HCT116 (cell line): ENCODE results near the gene TNFAIP8L3.

Experiments used
- CTCF ChIP-seq, 3 experiments: fragments of 200-600 bp in 1 of 3; sonication (generic) in 1 of 3; IDR thresholded peaks in 2 of 3; conservative IDR thresholded peaks in 1 of 3; 2 replicates each; pipeline ENCODE4 v1.5.1; 2012 to 2017; ENCODE audit warnings: low read depth in 2 of 3, low read length in 2 of 3, antibody characterized with exemption in 1 of 3, borderline replicate concordance in 1 of 3, control low read depth in 1 of 3, mild to moderate bottlenecking in 1 of 3, mixed read lengths in 1 of 3, mixed run types in 1 of 3, moderate library complexity in 1 of 3; ENCODE audit not compliant: insufficient read depth in 1 of 3
- EGR1 ChIP-seq: IDR thresholded peaks from 2 replicates; pipeline ENCODE4 v1.6.1; 2012; ENCODE audit warnings: low read depth
- EZH2phosphoT487 ChIP-seq: fragments of 200-600 bp; IDR thresholded peaks from 2 replicates; pipeline ENCODE4 v1.6.1; 2018; ENCODE audit warnings: antibody characterized with exemption, borderline replicate concordance
- JUND ChIP-seq: IDR thresholded peaks from 2 replicates; pipeline ENCODE4 v1.6.1; 2012
- MAX ChIP-seq: IDR thresholded peaks from 2 replicates; pipeline ENCODE4 v1.6.1; 2012
- POLR2A ChIP-seq: IDR thresholded peaks from 2 replicates; pipeline ENCODE4 v1.7.0; 2011; ENCODE audit warnings: borderline replicate concordance; ENCODE audit not compliant: insufficient read depth, insufficient read length; ENCODE audit errors: extremely low read depth
- POLR2AphosphoS5 ChIP-seq: IDR thresholded peaks from 2 replicates; pipeline ENCODE4 v1.6.1; 2011; ENCODE audit warnings: mild to moderate bottlenecking, low read depth, low read length, moderate library complexity
- RAD21 ChIP-seq: IDR thresholded peaks from 2 replicates; pipeline ENCODE4 v1.6.1; 2012; ENCODE audit warnings: low read depth, mild to moderate bottlenecking
- YY1 ChIP-seq: IDR thresholded peaks from 2 replicates; pipeline ENCODE4 v1.6.1; 2011; ENCODE audit warnings: low read length, low read depth, moderate library complexity, mild to moderate bottlenecking; ENCODE audit not compliant: insufficient replicate concordance; ENCODE audit errors: extremely low read depth
- ZNF274 ChIP-seq: fragments of 200-500 bp; sonication (Bioruptor generic); IDR thresholded peaks from 2 replicates; pipeline ENCODE4 v1.6.1; 2014; ENCODE audit warnings: mild to moderate bottlenecking, low read depth, low read length, inconsistent platforms

- TF ChIP-seq POLR2A, result no peak
- TF ChIP-seq CTCF (IDR thresholded peaks at IDR 0.05 in 2 of 3, conservative IDR thresholded peaks at IDR 0.05 in 1 of 3; ENCODE audit: borderline replicate concordance in 1 of 3, insufficient read depth in 1 of 3, low read depth in 2 of 3, low read length in 2 of 3), result no peak
- no peak for TF ChIP-seq EZH2phosphoT487
- TF ChIP-seq RAD21, result no peak
- TF ChIP-seq POLR2AphosphoS5, result no peak
- TF ChIP-seq EGR1, result no peak
- TF ChIP-seq MAX, result no peak
- no peak for TF ChIP-seq YY1
- TF ChIP-seq ZNF274, result no peak
- no peak for TF ChIP-seq JUND
Observed at GRCh38 chr15:51112078-51112477, 17.4 kb upstream of the TNFAIP8L3 start.
